ENCODE measurements around the gene TMEM270.
"Not testable (repeated sequence)": the region's sequence is repeated elsewhere in the genome, so short reads cannot be mapped to it uniquely, and the experiment has no call there.

The TMEM270 gene

DNA sequence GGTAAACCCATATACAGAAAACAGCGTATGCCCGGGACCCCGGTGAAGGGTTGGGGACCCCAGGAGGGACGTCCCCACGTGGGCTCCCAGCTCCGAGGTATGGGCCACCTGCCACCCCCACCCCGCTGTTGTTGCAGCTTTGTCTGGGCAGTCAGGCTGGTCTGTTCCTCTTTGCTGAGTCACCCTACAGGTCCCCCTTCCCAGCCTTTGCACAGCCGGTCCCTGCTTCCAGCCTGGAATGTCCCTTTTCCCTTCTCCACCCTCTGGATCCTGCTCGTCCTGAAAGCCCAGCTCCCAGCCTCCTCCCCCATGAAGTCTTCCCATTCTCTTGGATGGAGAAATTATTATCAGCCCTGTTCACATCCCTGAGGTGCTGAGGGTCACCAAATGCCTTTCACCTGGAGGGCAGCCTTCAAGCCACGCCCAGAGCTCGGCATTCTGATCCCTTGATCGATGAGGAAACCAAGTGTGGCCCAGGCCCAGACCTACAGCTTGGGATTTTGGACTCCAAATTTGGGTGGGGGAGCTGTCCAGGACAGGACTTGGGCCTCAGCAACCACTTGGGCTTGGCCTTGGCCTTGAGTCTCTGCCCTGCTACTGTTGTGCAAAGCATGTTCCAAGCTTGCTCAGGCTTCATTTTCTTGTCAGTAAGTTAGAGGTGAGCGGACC lies 27.6 kb upstream of the TMEM270 start:
- no peak for DNase-seq

DNA sequence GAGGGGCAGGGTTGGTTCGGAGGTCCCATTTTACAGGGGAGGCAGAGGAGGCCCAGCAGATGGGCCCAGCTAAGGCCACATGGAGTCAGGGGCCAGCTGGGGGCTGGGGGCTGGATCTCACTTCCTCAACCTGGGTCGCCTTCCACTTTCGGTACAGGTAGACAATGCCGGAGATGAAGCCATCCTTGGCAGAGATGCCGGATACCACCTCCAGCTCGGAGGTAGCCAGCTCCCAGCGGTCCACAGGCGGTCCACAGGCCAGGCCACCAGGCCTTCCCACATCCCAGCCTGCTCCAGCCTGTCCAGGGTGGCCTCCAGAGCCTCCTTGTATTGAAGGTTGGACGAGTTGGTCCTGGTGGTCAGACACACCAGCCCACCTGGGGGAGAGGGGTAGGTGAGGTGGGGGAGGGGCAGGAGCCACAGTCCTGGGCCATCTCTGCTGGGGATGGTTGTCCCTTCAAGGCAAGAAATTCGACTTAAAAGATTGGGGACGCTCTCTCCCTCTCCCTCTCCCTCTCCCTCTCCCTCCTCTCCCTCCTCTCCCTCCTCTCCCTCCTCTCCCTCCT lies 26.2 kb upstream of the TMEM270 start:
- DNase-seq, result no peak

DNA sequence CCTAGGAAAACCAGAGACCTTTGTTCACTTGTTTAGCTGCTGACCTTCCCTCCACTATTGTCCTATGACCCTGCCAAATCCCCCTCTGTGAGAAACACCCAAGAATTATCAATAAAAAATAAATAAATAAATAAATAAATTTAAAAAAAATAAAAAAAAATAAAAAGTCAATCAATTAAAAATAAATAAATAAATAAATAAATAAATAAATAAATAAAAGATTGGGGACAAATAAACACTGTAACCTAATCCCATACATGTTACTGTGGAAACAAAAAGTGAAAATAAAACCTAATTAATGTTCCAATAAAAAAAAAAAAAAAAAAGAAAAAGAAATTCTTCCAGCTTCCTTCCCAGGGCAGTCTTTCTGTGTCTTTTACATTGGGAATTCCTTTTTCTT lies 23.8 kb upstream of the TMEM270 start:
- DNase-seq, result not testable (repeated sequence)

DNA sequence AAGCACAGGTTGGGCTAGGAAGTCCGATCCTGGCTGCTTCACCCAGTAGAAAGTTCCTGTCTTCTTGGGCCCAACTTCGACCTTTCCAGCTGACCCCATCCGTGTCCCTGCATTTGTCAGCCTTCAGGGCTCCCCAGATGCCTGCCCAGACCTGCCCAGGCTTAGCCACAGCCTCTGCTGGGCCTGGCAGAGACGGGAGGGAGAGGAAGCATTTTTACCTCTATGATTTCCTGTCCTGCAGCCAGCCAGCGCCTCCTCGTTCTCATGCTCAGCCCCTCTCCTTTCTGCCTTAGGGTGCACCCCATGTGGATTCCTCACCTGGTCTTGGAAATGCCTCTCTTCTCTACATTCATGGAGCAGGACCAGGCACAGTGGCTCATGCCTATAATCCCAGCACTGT lies 22.3 kb upstream of the TMEM270 start:
- no peak for DNase-seq

DNA sequence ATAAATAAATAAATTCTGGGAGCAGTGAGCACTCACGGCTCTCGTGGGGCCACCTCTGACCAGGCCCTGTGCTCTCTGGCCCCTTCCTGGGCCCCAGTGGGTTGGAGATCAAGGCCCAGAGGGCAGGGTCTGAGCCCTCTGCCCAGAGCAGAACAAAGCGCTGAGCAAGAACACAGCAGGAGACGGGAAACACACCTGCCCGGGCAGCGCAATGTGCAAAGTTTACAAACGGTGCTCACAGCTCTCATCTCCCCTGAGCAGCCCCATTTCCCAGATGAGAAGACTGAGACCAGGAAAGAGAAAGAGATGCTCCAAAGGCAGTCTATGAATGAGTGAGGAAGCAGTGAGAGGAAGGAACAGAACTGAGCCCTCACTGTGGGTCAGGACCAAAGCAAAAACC lies 21.7 kb upstream of the TMEM270 start:
- no peak for DNase-seq

DNA sequence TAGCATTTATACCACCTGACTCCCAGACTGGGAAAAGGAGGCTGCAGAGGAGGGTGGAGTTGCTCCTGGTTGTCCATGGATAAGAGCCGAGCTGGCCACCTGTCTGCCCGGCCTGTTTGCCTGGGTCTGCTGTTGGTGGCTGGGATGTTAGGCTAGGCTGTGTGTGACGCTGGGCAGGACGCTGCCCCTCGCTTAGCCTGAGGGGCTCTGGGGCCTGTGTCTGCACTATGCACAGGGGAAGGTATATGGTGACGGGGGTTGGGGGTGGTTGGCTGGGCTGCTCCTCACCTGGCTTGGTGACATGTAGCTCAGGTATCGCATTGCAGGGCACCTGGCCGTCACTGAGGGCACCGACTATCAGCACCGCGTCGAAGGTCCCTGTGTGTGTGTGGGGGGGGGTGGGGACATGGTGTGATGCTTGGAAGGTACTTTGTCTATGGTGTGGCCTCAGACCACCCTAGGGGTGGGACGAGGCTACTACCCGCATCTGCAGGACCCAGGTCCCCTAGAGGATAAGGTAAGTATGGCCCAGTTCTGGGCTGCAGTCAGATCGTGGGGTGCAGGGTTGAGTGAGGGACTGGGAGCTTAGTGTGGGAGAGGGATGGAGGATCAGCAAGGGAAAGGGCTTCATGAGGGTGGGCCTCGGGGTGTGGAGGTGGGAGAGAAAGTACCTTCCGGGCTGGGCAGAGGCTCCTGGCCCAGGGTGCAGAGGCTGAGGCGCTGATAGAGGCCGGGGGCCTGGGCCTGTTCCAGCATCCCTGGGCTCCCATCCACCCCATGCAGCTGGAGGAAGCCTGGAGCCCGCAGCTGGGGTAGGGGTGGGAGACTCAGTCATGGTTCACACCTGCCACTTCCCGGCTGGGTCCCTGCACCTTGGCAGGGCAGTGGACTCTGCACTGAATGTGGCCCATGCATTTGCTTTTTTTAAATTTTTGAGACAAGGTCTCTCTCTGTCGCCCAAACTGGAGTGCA lies 20.9 kb upstream of the TMEM270 start:
- no peak for DNase-seq

DNA sequence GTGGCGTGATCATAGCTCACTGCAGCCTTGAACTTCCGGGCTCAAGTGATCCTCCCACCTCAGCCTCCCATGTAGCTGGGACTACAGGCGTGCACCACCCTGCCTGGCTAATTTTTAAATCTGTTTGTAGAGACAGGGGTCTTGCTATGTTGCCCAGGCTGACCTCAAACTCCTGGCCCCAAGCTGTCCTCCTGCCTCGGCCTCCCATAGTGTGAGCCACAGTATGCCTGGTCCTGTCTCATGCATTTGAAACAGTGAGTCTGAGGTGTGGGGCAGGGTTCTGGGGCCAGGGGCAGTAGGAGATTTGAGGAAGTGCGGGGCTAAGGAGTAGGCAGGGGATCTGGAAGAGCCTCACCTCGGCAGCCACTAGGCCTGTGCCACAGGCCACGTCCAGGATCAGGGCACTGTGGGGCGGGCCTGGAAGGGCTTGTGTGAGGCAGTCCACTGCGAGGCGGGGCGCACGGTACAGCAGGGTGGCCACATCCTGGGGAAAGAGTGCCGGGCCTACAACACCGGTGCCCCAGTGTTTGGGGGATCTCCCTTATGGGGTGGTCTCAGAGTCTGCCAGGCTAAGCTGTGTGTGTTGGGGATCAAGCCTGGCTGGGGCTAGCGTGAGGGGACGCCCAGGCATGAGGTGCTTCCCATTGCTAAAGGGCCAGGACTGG lies 20.1 kb upstream of the TMEM270 start:
- DNase-seq, result no peak

DNA sequence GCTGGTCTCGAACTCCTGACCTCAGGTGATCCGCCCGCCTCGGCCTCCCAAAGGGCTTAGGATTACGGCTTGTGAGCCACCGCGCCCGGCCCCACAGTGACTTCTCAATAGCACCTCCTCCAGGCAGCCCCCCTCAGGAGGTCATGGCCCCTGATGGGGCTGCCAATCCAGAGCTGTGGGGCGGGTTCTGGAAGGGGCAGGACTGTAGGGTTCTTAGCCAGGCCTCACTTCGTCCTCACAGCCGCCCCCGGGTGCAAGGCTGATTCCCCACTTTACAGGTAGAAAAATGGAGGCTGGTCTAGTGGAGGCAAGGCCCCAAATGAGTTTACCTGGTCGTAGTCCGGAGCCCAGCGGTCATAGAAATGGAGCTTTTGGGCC lies 19.3 kb upstream of the TMEM270 start:
- DNase-seq, result no peak

DNA sequence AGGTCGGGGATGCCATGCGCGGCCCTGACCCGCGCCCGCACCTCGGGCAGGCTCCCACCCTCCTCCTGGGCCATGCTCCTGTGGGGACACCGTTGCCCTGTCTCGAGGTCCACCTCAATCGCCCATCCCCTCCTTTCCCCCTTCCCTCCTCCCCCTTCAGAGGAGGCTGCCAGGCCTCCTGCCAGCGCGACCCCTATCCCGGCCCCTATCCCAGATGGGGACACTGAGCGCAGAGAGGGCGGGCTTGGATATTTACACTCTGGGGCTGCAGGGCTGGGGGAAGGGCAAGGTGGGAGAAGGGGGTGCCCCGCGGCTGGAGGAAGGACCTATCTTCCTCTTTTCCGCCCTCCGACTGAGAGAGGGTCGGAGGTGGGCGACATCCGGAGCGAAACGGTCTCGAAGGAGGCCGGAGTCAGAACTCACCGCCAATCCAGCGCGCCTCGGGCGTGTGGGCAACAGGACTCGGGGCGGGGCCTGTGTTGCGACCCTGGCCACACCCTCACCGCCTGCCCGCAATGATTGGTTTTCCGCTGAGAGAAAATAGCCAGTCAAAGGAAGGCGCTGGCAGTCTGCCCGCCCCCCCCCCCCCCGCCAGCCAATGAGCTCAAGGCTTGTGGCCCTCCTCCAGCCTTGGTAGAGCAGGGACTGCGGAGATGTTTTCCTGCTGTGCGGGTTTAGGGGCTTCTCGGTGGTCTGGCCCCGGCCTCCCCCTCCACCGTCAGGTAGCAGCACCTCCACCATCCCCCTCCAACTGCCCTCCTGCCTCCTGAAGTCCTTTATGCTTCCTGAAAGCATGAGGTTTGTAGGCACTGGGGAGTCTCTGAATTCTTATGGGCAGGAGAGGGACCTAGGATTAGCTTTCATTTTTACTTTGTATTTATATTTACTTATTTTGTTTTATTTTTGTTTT lies 18.6 kb upstream of the TMEM270 start, which contains the start of gene METTL27:
Gene METTL27 (minus strand): TSS at position 450 of the 910 bp plus-strand sequence. CDS start 376 bp downstream, at position 74.
- peak; percentile 86 for DNase-seq

DNA sequence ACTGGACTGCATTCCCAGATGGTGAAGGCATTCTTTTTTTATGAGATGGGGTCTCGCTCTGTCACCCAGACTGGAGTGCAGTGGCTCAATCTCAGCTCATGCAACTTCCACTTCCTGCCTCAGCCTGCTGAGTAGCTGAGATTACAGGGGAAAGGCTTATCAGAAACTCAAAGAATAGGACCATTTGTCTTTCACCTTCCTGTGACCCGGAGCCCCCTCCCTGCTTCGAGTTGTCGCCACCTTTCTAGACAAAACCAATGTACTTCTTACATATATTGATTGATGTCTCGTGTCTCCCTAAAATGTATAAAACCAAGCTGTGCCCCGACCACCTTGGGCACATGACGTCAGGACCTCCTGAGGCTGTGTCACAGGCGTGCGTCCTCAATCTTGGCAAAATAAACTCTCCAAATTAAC lies 16.8 kb upstream of the TMEM270 start:
- DNase-seq, result no peak

DNA sequence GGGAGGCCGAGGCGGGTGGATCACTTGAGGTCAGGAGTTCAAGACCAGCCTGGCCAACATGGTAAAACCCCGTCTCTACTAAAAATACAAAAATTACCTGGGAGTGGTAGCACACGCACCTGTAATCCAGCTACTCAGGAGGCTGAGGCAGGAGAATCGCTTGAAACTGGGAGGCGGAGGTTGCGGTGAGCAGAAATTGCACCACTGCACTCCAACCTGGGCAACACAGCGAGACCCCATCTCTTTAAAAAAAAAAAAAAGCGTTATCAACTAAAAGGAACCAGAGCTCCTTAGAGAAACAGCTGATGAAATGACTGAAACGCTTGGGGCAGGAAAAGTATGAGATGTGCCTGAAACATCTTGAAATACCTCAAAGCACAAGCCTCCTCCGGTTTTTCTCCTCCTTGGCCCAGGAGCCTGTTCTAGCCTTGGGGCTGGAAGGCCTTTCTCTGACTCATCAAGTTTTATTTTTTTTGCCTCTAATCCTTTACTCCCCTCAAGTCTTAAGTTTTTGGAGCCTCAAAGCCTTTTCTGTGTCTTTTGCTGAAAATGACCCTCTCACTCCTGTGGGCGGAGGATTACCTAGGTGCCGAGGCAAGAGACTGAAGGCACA lies 16.0 kb upstream of the TMEM270 start:
- no peak for DNase-seq

DNA sequence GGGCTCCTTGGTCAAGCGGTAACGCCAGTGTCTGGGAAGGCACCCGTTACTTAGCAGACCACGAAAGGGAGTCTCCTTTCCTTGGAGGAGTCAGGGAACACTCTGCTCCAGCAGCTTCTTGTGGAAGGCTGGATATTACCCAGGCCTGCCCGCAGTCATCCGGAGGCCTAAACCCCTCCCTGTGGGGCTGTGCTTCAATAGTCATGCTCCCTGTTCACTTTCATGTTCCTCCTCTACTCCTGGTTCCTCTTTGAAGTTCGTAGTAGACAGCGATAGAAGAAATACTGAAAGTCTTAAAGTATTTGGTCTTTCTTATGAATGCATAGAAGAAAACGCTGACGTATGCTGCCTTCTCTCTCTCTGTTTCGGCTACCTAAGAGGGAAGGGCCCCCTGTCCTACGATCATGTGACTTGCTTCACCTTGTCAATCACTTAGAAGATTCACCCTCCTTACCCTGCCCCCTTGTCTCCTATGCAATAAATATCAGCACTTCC lies 15.2 kb upstream of the TMEM270 start:
- not testable (repeated sequence) for DNase-seq

DNA sequence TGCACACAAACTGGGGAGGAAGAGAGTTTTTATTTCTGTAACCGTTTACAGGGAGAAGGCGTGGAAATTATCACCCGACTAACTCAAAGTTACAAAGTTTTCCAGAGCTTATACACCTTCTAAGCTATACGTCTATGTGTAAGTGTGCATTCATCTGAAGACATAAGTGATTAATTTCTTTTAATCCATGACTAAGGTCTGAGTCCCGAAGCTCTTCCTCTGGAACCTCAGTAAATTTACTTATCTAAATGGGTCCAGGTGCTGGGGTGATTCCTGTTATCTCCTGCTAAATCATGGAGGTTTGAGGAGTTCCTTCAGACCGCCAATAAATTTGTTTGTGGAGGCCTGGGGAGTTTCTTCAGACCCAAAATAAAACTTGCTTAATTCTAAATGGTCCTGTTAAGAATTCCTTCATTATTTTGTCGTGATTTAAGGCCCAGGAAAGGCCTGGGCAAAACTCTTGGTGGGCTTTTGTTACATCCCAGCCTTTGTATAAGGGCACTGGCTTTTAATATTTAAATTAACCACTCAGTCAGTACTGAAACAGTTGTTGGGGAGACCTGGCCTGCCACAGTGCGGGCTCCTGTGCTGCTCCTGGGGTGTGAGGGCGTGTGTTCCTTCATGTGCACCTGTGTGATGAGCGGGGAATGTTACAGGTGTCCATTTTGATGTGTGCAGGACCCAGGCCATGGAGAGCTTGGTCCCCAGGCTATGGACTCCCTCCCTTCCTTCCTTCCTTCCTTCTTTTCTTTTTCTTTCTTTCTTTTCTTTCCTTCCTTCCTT lies 12.8 kb upstream of the TMEM270 start:
- DNase-seq, result no peak

DNA sequence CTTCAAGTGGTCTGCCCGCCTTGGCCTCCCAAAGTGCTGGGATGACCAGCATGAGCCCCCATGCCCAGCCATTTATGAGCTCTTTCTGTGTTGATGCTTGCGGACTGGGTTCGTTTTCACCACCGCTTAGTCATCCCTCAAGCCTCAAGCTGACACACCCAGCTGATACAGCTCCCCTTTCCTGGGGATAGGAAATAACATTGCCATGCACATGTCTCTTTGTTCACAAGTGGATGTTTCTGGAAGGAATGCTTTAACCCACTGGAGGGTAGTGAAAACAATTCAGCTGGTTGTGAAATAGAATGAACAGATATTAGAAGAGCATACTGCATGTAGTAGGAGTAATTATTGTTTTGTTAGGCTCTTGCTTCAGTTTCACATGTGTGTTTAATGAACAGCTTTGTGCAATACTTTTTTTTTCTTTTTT lies 10.2 kb upstream of the TMEM270 start:
- no peak for DNase-seq

DNA sequence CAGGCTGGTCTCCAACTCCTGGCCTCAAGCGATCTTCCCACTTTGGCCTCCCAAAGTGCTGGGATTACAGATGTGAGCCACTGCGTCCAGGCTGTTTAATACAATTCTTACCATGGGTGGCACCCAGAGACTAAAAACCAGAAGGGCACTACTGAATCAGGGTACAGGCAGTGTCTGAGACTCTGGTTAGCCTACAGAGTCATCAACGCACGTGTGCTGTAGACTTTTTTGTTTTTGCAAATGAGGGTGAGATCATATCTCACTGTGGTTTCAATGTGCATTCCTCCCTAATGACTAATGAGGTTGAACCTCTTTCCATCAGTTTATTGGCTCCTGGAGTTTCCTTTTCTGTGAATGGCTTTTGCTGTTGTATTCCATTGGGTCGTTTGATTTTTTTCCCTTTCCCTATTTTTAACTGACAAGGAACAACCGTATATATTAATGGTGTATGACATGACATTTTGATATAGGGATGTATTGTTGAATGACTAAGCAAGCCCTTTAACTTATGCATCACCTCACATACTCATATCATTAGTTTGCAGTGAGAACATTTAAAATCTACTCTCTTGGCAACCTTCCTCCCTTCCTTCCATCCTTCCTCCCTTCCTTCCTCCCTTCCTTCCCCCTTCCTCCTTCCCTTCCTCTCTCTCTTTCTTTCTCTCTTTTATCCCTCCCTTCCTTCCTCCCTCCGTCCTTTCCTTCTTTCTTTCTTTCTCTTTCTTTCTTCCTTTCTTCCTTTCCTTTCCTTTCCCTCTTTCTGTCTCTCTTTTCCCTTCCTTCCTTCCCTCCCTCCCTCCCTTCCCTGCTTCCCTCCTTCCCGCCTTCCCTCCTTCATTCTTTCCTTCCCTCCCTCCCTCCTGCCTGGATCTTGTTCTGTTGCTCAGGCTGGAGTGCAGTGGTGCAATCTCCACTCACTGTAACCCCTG lies 9.3 kb upstream of the TMEM270 start:
- DNase-seq, result no peak

DNA sequence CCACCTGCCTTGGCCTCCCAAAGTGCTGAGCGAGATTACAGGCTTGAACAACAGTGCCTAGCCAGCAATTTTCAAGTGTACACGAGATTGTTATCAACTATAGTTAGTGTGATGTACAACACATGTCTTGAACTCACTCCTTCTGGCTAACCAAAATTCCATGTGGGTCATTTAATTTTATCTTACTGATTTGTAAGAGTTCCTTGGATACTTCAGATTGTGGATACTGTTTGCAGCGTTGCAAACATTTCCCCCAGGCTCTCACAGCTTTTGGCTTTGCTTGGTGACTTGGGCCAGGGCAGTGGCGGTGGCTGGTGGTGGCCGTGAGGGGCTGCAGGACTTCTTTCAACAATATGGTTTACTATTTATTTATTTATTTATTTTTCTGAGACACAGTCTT lies 8.5 kb upstream of the TMEM270 start:
- DNase-seq, result no peak

DNA sequence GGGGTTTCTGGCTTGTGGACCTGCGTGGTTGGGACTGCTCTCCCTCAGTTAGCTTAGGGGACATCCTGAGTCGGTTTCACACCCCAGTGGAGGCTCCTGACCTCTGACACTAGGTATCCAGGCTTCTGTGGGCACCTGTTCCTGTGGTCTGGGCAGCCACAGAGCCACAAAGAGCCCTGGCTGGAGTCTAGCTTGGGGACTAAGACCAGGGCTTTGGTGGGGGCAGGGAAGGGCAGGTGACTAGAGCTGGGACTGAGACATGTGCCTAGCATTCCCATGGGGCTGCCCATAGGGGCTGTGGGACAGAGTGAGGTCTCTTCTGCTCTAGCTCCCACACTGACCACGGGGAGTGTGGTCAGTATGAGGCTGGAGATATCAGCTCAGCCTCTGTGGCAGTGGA lies 4.0 kb upstream of the TMEM270 start:
- no peak for DNase-seq

DNA sequence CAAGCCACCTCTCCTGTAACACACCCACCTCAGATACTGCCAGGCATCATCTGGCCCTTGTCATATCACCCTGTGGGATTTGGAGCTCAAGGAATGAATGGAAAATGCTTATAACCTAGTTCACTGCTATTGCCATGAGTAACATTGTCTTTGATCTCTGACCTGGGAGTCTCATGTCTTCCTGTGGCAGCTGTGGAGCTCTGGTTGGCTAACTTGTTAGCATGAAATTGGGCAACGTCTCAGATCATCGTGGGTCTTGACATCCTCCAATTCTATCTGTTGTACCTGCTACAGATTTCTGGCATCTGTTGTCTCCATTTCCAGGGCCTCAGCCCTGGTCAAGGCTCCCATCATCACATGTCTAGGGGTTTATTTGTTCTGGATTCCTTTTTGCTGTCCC lies 2.2 kb upstream of the TMEM270 start:
- DNase-seq, result no peak

DNA sequence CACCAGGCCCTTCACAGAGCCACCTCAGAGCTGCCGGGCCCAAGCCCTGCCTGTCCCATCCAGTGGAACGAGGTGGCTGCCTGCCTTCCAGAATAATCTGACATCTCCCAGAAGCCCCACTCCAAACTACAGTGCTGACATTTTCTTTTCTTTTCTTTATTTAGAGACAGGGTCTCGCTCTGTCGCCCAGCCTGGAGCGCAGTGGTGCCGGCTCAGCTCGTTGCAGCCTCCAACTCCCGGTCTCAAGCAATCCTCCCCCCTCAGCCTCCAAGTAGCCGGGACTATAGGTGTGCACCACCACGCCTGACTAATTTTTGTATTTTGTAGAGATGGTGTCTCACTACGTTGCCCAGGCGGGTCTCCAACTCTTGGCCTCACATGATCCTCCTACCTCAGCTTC lies 346 bp downstream of the TMEM270 start:
- no peak for DNase-seq

All from activated CD4-positive, CD25-positive, alpha-beta regulatory T cell treated with anti-CD3 and anti-CD28 coated beads, Interleukin-2, amount 50 U/mL, for 72 hours (primary cell).